Measurements from ENCODE around the gene RGL3. TPM values are rescaled to one million over a fixed set of nuclear protein-coding genes. Genes with fewer than 3 reads are reported as not detected.
A peak's percentile ranks its signal among the peaks of the same experiment; 100 is the strongest.
"Not testable (repeated sequence)": the region's sequence is repeated elsewhere in the genome, so short reads cannot be mapped to it uniquely, and the experiment has no call there.

Gene RGL3
- total RNA-seq, 1 experiment from 2014 or later: not detected

- peak; percentile 25 for DNase-seq (ENCODE audit: low read depth)
Observed at GRCh38 chr19:11421371-11422098, 2.4 kb upstream of the RGL3 start.

DNA sequence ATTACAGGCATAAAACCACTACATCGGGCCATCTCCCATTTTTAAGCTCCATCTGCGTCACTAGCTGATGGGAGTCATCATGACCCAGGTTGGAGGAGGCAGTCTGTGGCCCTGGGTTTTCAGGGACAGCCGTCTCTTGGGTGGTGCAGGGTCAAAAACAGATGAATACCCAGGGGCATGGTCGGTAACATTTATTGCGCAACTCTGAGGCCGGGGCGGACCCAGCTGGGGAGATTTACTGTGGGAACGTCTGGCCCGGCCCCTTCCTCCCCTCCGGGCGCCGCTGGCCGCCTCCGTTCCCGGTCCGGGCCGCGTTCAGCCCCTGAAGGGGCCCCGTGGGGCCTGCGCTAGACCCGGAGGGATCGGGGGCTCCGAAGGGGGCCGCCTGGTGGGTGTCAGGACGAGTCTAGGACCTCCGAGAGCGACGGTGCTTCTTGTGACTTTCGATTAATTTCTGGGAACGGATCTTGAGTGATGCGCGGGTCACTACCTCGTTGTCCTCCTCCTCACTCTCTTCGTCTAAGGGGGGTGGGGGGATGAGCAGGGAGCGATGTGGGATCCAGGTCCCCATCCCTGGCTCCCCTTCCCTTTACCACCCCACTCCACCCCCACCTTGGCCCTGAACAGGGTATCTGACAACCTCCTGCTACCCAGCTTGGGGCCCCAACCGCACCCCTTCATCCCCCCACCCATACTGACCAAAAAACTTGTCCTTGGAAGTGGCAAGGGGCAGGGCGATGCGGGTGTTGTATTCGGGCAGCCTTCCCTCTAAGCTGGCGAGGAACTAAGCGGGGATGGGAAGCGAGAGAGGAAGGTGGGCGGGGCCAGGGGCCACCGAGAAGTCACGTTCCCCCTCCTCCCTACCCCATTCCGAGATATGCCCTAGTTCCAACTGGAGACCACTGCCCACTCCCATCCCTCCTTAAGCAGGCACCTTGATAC is 1.6 kb upstream of the RGL3 start:
- DNase-seq (ENCODE audit: low read depth): no peak

DNA sequence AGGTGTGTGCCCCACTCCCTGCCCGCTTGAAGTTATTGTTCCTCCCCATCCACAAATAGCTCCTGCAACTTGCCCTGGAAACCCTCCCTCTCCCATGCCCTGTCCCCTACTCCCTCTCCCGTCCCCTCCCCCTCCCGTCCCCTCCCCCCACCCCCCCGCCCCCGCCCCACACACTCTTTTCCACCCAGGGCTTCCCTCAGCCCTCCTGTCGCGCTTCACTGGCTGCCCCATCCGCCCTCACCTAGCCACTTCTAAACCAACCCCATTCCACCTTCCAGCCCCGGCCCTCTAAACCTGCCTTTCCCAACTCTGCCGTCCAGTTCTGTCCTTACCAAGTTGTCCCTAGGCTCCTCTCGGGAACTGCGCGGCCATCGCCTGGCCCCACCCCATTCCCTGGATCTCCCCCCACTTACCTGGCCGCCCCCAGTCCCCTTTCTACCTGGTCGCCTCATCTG is 993 bp downstream of the RGL3 start:
- no peak for DNase-seq (ENCODE audit: low read depth)

DNA sequence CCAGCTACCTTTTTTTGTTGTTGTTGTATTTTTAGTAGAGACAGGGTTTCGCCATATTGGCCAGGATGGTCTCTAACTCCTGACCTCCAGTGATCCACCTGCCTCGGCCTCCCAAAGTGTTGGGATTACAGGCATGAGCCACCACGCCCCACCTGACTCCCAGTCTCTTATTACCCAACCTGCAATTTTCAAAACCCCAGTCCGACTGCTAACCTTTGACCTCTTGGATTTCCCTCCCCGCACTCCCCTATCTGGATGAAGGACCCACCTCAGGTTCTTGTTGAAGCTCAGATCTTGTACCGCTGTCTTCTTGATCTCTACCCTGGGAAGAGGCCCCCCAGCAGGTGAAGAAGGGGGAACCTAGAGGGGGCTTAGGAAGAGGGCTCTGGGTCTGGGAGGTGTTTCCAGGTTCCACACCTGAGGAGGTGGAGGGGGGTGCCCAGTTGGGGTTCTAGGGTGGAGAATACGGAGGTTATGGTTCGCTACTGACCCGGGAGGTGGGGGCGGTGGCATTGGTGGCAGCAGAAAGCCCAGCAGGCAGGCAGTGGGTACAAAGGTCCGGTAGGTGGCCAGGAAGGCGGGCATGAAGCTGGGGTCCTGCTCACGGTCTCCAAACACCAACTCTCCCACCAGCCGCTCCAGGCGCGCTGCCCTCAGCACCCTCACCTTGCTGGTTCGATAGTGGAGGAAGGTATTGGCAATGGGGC is 2.6 kb downstream of the RGL3 start:
- no peak for DNase-seq (ENCODE audit: low read depth)

DNA sequence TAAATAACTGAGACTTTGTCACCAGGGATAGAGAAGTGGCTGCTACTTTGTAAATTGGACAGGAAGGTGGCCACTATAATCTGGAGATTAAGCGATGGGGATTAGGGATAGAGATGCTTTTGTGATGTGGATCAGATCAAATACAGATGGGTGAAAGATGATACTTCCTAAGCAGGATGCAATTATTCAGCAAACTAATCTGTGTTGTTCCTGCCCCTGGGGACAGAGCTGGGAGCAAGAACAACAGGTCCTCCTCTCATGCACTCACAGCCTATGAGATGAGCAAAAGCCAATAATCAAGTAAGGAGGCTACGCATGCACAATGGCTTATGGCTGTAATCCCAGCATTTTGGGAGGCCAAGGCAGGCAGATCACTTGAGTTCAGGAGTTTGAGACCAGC is 4.6 kb downstream of the RGL3 start:
- DNase-seq (ENCODE audit: low read depth): no peak

- peak; percentile 79 for DNase-seq (ENCODE audit: low read depth)
Observed at GRCh38 chr19:11410682-11411081, 8.4 kb downstream of the RGL3 start.

DNA sequence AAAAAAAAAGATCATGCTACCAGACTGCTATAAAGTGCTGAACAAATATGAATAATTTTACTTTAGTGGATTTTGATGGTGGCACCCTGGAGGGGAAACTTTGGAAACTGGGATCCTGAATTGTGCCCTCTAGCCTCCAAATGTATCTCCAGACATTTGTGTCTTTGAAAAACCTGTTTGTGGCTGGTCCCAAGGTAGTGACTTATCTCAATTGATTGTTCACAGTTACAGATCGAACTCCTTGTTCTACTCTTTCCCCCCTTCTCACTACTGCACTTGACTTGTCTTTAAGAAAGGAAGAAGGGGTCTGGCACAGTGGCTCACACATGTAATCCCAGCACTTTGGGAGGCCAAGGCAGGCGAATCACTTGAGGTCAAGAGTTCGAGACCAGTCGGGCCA is 10.5 kb downstream of the RGL3 start:
- no peak for DNase-seq (ENCODE audit: low read depth)

DNA sequence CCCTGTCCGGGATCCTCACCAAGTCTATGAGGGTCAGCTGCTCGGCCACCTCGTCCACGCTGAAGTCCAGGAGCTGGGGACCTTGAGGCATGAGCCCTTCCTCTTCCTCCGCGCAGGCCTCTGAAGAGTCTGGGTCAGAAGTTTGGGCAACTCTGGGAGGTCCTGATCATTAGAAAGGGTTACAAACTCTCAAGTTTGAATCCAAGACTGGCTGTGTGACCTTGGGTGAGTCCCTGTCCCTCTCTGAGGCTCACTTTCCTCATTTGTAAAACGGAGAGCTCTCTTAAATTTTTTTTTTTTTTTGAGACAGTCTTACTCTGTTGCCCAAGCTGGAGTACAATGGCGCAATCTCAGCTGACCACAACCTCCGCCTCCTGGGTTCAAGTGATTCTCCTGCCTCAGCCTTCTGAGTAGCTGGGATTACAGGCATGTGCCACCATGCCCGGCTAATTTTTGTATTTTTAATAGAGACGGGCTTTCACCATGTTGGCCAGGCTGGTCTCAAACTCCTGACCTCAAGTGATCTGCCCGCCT is 12.3 kb downstream of the RGL3 start:
- not testable (repeated sequence) for DNase-seq (ENCODE audit: low read depth)

- DNase-seq (ENCODE audit: low read depth): peak; percentile 37
Observed at GRCh38 chr19:11405846-11406643, 13.1 kb downstream of the RGL3 start.

- DNase-seq (ENCODE audit: low read depth): no peak
Observed at GRCh38 chr19:11404588-11405222, 14.4 kb downstream of the RGL3 start.

GRCh38 chr19:11401808-11402543 is 17.1 kb downstream of the RGL3 start:
- no peak for DNase-seq (ENCODE audit: low read depth)

DNA sequence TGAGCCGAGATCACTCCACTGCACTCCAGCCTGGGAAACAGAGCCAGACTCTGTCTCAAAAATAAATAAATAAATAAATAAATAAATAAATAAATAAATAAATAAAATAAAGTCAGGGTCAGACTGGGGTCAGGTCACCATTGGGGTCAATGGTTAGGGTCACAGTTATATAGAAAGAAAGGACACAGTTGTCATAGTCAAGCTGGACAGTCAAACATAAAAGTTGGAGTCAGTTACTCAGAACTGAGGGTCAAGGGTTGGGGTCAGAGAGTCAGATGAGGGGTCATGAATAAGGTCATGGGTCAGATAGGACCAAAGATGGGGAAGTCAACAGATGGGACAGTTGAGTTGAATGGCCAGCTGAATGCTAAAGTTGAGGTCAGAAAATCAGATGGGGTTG is 18.3 kb downstream of the RGL3 start:
- DNase-seq (ENCODE audit: low read depth): no peak

- no peak for DNase-seq (ENCODE audit: low read depth)
Observed at GRCh38 chr19:11399667-11400066, 19.4 kb downstream of the RGL3 start.

DNA sequence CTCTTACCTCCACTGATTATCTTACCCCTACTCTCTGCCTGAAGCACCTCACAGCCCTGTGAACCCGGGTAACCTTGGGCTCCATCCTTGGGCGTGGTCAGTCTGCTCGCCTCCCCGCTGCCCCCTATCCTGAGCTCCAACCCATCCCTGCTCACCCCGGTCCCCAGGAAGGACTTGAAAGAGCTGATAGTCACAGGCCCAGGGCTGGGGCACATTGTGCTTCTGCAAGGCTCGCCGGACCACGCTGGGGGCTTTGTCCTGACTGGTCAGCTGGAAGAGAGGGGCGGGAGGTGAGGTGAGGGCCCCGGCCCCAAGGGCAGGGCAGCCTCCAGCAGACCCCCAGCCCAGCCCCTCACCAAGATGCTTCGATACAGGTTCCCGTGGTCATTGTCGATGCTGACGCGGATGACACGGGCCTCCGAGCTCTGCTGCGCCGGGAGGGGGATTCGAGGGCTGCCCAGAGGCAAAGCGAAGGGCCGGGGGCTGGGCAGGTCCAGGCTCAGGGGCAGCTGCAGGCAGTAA is 22.0 kb downstream of the RGL3 start:
- DNase-seq (ENCODE audit: low read depth): no peak

- DNase-seq (ENCODE audit: low read depth): no peak
Observed at GRCh38 chr19:11390933-11391680, 28.0 kb downstream of the RGL3 start.

DNA sequence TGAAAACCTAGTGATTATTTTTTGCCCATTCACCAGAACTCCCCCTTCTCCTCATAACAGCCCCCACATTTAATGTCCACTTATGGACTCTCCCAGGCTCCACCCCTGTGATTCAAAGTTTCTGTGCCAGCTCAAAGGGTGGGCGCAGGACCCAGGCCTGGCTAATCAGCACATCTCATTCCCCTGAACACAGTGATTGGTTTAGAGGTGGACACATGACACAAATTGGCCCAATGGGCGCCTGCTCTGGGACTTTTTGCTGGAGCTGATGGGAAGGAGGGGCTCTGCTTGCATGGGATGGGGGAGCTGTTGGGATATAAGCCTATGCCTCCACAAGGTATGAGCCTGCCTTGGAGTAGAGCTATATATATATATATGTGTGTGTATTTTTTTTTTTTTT is 28.8 kb downstream of the RGL3 start:
- no peak for DNase-seq (ENCODE audit: low read depth)

DNA sequence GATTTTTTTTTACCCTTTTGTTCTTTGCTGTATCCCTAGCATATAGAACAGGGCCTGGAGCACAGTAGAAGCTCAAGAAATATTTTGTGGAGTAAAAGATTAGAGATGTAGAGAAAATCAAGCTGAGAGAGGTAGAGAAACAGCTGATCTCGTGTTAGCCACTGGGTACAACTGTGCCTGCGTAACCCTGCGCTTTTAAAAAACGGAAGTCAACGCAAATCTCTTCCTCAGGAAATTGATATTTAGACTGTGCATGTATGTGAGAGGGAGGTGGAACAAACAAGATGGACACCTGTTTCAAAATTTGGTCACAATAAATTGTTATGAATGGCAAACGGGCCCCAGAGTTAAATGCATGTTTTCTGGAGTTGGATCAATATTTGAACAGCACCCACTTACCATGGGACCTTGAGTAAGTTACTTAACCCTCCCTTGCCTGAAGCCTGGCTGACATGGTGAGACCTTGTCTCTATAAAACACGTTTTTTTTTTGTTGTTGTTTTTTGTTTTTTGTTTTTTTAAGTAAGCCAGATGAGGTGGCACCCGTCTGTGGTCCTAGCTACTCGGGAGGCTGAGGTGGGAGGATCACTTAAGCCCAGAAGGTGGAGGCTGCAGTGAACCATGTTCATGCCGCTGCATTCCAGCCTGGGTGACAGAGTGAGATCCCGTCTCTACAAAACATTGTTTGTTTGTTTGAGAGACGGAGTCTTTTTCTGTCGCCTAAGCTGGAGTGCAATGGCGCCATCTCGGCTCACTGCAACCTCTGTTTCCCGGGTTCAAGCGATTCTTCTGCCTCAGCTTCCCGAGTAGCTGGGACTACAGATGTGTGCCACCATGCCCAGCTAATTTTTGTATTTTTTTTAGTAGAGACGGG is 31.7 kb downstream of the RGL3 start:
- no peak for DNase-seq (ENCODE audit: low read depth)

DNA sequence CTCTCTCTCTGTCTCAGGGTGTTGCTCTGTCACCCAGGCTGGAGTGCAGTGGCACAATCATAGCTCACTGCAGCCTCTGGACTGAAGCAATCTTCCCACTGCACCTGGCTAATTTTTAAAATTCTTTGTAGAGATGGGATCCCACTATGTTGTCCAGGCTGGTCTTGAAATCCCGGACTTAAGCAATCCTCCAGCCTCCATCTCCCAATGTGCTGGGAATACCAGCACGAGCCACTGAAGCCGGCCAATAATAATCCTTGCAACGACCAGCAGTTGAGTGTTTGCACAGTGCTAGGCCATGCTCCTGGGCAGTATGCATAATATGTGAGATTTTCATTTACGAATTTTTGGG is 34.4 kb downstream of the RGL3 start:
- DNase-seq (ENCODE audit: low read depth): no peak

All from Daoy (cell line).